Daoy (cell line): ENCODE measurements around the gene IFI16. TPM values are rescaled to one million over a fixed set of nuclear protein-coding genes. Genes with fewer than 3 reads are reported as not detected.

Experiments used
- DNase-seq: peaks from one replicate; pipeline ENCODE4 v3.0.0-alpha.2; 2015; ENCODE audit warnings: low read depth
- total RNA-seq: library from RNA; depleted of rRNA; stranded (reverse); fragments of >200 nt; shearing (Covaris generic); gene quantifications from 2 replicates; pipeline ENCODE4 v1.2.3, GENCODE V29; 2014

The IFI16 gene
- total RNA-seq, 1 experiment from 2014 or later, result 24.5 TPM

DNA sequence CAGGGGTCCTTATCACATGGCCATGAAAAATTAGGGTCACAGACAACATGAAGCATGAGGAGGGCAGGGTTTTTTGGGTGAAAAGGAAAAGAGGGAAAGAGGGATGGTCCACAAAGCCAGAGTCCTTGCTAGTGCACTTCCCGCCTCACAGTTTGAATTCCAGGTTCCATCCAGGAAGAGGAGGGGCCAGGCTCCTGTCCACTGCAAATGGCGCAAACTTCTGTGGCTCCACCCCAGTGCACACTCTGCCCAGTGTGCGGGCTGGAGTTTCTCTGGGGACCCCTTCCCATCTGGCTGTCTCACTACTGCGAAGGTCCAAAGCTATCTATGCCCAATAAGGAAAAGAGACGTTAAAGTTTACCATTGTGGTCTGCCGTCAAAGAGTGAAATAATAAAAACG is 49.0 kb downstream of the IFI16 start:
- DNase-seq, result no peak

DNA sequence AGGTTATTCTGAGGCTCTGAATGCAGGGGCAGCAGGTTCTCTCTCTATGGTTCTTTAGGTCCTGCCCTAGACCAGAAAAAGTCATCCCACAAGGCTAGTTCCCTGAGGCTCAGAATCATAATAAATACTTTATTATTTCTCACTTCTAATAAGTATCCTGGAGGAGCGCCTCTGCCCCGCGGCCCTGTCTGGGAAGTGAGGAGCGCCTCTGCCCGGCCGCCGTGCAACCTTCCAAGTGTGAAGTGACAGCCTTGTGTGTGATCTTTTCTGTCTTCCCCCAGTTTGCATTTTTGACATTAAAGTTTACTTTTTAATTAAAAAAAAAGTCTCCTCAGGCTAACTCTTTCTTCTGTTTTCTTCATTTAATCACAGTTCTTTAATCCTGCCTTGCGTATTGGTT is 55.4 kb downstream of the IFI16 start:
- no peak for DNase-seq

DNA sequence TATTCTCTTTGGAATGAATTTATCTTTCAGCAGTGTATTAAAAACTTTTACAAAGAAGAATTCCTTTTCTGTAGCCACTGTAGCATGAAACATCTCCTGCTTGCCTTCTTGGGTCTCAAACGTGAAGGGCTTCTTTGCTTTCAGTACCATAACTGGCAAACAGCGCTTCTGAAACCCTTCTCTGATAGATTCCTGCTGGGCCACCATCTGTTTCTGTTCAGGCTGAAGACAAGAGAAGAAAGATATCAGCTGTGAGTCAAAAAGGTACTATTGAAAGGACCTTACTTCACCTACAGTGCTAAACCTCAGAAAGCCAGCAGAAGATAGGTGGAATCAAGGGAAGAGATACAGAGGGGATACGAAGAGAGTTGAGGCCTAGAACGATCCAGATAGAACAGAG is 56.4 kb downstream of the IFI16 start:
- no peak for DNase-seq

DNA sequence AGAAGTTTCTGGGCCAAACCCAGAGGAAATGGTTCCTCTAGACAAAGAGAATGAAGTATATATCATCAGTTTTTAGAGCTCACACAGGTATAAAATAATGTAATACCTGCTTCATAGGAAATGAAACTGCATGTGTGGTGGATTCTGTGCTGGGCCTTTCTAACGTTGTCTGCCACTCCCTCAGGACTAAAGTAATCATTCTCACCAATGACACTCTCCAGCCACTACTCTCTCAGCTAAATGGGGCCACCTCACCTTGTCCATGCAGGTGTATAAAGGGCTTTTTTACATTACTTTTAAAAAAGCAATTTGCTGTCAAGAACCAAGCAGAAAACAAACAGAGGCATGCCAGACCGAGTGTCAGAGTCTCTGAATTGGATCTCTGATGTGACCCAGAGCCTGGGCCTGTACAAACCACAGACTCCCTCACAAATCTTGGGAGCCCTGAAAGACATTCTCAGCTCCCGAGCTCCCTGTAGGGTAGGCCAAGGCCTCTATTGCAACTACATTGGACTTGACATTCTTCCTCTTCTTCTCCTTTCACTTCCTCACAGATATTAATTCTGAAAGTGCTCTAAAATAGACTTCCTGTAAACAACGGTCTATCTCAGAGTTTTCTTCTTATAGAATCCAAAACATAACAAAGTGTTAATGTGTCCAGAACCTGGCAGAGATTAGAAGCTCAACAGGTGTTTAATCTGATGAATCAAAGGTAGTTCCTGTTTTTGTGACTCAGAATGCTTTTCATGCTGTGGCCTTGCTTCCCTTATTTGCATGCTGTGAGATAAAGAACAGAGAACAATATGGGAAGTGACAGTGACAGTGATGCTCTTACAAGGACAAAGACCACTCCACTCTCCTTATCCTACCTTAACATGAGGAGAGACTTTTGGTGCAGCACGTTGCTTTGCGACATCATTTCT is 58.3 kb downstream of the IFI16 start:
- DNase-seq, result no peak

DNA sequence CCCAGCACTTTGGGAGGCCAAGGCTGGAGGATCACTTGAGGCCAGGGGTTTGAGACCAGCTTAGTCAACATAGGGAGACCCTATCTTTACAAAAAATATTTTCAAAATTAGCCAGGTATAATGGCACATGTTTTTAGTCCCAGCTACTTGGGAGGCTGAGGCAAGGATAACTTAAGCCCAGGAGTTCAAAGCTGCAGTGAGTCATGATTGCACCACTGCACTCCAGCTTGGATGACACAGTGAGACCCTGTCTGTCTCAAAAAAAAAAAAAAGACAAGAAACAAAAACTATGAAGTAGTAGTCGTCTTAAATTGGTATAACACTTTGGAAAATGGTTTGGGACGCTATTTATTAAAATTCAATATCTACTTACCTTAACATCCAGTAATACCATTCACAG is 59.2 kb downstream of the IFI16 start:
- peak; percentile 59 for DNase-seq

DNA sequence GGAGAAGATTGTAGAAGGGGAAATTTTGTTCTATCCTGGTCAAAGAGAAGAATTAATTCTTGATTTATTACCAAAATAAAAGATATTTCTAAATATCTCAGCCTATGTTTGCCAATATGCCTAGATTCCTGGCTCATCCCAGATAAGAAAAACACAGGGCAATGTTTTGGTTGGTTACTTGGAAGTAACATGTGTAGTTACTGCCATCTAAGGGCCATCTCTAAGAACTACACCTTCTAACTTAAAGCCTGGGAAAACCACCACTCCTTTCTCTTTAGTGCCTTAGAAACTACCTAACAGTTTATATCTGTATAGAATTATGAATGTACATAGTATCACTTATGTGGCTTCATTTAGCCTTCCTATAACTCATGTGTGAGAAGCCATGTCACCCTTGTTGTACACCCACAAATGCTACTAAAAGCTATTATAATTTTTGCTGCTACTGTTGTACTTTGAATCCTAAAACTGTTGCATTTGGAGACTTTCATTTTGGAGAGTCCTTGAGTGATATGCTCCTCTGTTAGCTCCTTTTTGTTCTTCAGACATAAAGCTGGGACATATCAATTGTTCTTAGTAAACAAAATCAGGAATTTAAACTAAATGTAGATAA is 62.4 kb downstream of the IFI16 start:
- DNase-seq, result peak; percentile 46

DNA sequence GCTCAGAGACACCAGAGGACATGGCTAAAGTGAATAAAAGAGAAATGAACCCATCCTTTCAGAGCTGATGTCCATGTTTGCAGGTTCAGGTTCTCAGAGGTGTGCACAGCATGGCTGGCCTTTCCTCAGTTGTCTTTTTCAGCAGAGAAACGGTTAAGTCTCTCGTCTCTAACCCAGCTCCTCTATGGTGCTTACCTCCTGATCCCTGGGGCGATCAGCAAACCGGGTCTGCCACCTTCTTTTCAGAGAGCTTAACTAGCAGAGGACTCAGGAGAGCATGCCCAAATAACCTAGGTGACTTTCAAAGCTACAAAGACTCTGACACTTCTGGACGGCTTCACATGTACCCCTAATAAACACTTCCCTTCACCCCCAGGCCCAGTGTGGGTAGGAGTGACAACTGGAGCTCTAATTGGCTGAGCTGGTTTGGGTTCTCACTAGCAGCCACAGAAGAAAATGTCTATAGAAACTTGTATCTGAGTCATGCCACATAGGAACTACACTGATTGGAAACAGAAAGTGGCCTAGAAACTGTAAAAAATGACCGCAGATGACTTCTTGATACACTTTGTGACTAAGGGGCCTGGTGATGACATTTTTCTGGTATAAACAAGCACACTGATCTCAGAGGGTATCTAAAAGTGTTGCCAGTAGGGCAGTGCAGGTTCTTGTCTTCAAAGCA is 66.9 kb downstream of the IFI16 start, which contains the start of gene AIM2:
AIM2 (minus strand) TSS at position 329 of the 682 bp plus-strand sequence. CDS start 3,267 bp downstream, outside the sequence.
- DNase-seq, result peak; percentile 70

DNA sequence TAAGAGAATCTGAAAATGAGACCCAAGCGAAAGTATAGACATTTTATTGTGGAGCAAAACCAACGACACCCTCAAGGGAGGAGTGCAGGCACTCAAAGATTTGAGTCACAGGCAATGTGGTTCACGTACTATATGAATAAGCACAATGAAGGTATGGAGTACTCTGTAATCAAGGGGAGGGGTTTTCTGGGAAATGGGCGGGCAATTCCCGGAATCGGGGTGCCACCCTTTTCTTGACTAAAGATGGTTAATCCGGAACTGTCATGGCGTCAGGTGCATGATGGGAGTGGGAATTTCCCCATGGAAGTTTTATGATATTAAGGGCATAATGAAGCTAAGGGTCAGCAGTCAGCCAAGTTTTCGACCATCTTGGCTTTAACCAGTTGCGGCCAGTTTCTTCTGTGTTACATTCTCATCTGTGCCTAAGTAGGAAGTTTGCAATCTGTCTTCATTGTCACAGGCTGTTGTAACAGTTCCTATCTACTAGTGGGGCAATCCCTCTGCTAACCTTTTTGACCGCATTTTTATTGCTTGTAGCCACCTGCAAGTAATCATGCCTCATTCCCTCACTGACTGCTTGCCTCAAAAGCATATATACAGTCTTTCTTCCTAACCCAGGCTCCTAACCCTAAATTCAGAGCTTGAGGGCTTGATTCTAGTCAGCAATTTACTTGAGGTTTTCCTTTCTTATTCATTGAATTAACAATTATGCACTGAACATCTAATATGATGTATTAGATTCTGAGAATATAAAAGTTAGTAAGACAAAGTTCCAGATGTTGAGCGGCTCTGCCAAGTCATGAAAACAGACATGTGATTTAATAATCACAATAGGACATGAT is 67.6 kb downstream of the IFI16 start:
- DNase-seq, result peak; percentile 90

DNA sequence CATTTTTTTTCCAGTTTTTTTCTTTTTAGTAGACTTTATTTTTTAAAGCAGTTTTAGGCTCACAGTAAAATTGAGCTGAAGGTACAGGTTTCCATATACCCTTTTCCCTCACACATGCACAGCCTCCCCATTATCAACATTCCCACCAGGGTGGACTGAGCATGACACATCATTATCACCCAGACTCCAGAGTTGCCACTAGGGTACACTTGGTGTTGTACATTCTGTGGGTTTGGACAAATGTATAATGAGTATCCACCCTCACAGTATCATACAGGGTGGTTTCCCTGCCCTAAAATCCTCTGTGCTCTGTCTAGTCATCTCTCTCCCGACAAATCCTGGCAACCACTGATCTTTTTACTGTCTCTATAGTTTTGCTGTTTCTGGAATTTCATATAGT is 69.8 kb downstream of the IFI16 start:
- DNase-seq, result peak; percentile 14

DNA sequence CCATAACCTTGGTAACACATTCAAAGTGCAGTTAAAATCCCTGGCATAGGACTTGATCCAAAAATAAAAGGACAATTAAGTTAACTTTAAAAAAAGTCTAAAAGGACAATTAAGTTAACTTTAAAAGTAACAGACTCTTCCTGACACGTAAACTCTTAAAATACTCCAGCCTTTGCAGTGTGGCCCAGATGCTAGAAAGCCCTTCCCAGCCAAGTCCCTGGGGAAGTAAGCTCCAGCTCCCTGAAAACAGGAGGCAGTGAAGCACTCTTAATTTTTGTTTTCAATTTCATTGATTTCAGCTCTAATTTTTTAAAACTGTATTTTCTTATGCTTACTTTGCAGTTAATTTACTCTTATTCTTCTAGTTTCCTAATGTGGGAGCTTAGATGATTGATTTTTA is 71.9 kb downstream of the IFI16 start:
- DNase-seq, result no peak

DNA sequence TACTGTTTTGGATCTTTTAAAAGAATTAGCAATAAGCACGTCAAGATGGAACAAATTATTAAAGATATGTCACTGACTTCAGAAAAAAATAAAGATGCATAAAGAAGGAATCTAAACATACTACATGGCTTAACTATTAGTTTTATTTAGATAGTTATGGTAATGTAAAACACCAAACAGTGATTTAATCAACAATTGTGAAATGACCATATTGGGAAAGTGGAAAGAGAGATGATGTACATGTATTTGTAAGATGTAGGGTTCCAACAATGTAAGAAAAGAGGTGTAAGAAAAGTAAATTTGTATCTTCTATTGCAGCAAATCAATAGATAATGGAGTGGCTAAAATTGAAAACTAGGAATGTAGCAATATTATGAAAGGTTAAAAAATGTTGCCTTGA is 73.3 kb downstream of the IFI16 start:
- no peak for DNase-seq

DNA sequence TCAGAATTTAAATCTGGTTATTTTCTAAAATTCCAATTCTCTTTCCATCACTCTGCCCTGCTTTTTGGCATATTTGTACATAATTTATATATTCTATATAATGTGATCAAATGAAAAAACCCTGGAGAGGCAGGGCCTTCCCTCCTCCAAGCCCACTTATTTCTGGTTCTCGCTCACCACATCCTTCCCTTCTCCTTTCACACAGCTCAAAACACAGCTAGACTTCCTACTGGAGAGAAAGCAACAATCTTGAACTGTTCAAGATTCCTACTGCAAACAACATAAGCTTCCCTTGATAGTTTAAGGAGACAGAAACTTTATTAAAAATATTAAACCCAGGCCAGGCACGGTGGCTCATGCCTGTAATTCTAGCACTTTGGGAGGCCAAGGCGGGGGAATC is 74.4 kb downstream of the IFI16 start:
- no peak for DNase-seq

DNA sequence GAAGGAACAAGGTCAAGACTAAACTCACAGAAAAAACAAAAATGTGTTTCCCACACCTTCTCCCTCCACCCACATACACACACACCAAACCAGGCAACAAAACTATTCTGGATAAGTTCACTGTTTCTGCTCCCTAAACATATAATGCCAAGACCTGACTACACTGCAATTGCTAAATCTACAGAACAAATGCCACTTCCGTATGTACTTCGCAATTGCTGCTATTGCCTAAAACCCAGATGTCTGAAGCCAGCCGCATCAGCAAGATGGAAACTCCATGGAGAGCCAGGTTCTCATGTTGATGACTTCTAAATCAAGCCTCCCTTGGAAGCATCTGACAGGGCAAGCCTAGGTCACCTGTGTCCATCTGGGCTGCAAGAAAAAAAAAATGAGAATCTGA is 75.2 kb downstream of the IFI16 start:
- DNase-seq, result no peak

DNA sequence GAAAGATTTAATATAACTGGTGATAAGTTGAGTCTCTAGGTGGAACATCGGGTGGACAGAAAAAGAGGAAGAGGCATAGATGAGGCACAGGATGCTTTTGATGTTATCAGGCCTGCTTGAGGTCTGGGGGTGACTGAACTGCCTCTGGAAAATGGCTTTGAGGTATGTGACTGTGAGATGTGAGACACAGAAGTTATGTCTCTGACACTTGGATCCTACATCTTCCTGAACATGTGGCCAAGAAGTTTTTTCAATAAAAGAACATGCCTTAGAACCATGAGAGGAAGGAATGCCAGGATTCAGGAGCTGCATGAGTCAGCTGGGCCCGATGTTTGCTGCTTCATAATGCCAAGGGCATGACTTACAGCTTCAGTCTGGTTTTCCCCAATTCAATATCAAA is 78.3 kb downstream of the IFI16 start:
- DNase-seq, result peak; percentile 74

DNA sequence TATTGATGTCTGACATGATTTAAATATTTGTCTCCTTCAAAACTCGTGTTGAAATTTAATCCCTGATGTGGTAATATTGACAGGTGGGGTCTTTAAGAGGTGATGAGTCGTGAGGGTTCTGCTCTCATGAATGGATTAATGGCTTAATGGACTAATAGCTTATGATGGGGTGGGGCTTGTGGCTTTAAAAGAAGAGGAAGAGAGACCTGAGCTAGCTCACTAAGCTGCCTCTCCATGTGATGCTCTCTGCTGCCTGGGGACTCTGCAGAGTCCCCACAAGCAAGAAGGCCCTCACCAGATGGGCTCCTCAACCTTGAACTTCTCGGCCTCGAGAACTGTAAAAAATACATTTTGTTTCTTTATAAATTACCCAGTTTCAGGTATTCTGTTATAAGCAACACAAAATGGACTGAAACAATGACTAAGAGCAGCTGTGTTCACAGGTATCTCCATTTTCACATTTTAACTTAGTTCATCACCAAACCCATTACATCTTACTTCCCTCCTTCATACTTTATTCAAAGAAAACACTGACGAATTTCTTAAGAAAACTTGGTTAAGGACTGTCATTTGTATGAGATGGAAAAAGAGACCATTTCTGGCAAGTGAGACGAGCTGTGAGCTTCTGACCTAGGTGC is 79.0 kb downstream of the IFI16 start:
- no peak for DNase-seq

DNA sequence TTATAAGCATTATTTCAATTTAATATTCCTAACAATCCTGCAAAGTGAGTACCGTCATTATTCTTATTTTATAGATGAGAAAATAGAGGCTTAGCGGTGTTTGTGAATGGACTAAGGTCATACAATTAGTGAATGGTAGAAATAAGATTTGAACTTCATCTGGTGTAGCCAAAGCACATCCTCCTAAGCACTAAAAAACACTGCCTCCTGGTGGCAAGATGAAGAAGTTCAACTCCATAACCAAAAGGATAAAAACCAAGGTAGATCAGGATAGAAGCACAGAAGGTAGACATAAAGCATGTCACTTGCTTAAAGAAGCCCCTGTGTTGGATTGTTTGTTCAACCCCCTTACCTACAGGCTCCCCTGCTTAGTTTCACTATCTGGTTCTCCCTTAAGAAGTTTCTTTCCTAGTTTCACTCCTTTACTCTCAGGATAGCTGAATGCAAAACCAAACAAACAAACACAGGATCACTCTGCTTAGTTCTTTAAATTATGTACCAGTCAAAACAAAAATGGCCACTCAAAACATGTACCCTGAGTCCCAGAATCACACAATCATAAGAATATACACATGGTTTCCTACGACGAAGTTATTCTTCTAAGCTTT is 79.6 kb downstream of the IFI16 start:
- peak; percentile 11 for DNase-seq

DNA sequence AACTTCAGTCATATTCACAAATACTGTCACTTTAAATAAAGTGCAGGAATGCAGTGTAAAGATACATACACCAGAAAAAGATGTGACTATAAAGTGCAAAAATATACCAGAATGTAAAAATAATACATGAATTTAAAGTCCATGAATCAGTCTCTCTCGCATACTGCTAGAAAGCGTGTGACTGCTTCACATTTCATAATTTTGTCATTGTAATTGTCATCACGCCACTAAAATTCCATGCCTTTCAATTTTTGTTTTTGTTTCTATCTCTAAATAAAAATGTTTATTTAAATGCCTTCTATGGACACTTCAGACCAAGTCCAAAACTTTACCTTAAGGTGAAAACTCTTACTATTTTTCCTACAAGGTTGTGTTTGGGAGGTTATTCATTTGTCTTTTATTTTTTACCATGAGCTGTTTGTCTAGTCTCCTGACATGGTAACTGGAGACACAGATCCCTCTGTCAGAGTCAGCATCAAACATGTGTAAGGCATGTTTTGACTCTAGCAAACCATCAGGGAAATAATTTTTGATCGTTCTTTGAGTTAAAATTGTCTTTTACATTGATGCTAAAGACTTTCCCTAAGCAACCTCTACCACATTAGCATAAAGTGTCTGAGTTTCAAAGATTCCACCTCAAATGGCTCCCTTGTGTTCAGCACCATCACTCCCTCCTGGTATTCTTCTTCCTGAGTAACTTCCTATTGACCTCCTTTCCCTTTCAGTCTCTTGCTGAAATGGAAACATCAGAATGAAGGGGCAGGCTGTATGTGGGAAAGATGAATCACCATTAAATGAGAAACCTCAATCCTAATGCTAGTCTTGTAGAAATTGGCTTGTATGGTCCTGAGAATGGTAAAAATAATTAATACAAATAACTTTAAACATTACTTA is 80.8 kb downstream of the IFI16 start:
- peak; percentile 55 for DNase-seq

DNA sequence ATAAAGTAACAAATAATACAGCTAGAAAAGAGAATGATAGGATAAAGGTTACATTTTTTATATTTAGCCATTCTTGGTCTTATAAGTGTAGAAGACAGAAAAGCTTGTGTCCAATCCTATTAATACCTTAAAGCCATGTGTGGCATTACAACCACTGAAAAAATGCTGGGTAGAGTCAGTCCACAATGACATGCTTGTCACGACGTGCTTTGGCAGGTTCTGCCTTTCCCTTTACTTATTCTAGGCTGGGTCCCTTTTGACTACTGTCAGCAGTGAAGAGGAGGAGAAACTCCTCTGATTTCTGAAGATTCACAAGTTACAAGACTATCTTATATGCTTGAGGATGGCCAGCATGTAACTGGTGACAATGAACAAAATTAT is 81.5 kb downstream of the IFI16 start:
- no peak for DNase-seq

DNA sequence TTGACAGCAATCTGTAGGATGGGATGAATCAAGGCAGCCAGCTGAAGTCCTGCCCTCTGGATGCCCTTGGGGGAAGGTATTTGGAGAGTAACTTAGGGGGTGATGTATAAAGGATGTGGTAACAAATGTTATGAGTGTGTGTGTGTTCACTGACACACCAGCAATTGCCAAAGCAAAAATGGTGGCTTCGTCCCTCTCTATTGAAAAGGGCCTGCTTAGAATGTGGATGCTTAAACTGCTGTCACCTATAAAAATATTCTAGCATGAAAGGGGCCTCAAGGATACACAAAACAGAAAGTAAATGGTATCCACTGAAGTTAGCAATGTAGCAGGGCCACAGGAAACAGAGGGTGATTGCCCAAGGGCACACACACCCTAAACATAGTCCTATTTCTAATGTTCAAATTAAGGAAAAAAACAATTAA is 81.9 kb downstream of the IFI16 start:
- peak; percentile 69 for DNase-seq
